HepG2 (cell line): ENCODE data around the gene HOXA6. TPM values are rescaled to one million over a fixed set of nuclear protein-coding genes. Genes with fewer than 3 reads are reported as not detected.
A peak's percentile ranks its signal among the peaks of the same experiment; 100 is the strongest.

ENCODE experiments used
- ATAC-seq: fragments of 200-7000 bp; cut with Tn5 transposase; 3 replicates; pipeline ENCODE4 v1.9.1; 2020; ENCODE audit warnings: mild to moderate bottlenecking, moderate library complexity
- BruUV-seq: library from RNA; stranded (reverse); fragments of 400-500 nt; replicated peaks from 2 replicates; lab custom pipeline; 2021; lab: Mats Ljungman, UMichigan
- CTCF ChIA-PET: fragments of 300-600 bp; formaldehyde crosslinking; extraction: SDS; loops from one replicate; lab custom pipeline; 2021; ENCODE audit warnings: low total read pairs, inconsistent platforms, low intra/inter-chr PET ratio; lab: Yijun Ruan, JAX
- POLR2A ChIA-PET: fragments of 350-600 bp; sonication (Branson Sonifier 250); formaldehyde crosslinking; loops from one replicate; lab custom pipeline; 2020; ENCODE audit warnings: antibody characterized with exemption, inconsistent platforms; lab: Yijun Ruan, JAX
- DNase-seq: peaks from one replicate; pipeline ENCODE4 v3.0.0-alpha.2; 2015; ENCODE audit warnings: low spot score
- FAIRE-seq: peaks from 3 replicates; lab custom pipeline; 2011; peaks lifted over from hg19 to GRCh38; lab: Jason Lieb, UNC
- H2AFZ ChIP-seq: one replicate; pipeline ENCODE4 v1.6.1; 2011; ENCODE audit warnings: low read length, inconsistent platforms
- H3K27ac ChIP-seq: fragments of 300-600 bp; 3 replicates; pipeline ENCODE4 v1.8.0; 2011; ENCODE audit warnings: mixed run types, mild to moderate bottlenecking, mixed read lengths, low read length, inconsistent platforms; ENCODE audit not compliant: insufficient read depth; ENCODE audit errors: extremely low read length
- H3K27me3 ChIP-seq, 2 experiments: fragments of 200-600 bp in 1 of 2; 2 replicates in 1 of 2; 3 replicates in 1 of 2; pipeline versions ENCODE4 v1.6.0 to v1.8.0; 2011; ENCODE audit warnings: low read length in 2 of 2, mild to moderate bottlenecking in 2 of 2, moderate library complexity in 2 of 2, inconsistent platforms in 1 of 2; ENCODE audit not compliant: insufficient read depth in 2 of 2, control insufficient read depth in 1 of 2
- H3K36me3 ChIP-seq, 2 experiments: fragments of 200-600 bp in 1 of 2; replicated peaks in 1 of 2; 2 replicates in 1 of 2; 3 replicates in 1 of 2; pipeline versions ENCODE4 v1.5.1 to v1.8.0; 2011; ENCODE audit warnings: low read length in 2 of 2, inconsistent platforms in 1 of 2; ENCODE audit not compliant: insufficient read depth in 2 of 2, control insufficient read depth in 1 of 2
- H3K4me1 ChIP-seq: 2 replicates; pipeline ENCODE4 v1.5.1; 2012; ENCODE audit warnings: low read length, inconsistent platforms; ENCODE audit not compliant: insufficient read depth
- H3K4me2 ChIP-seq: 2 replicates; pipeline ENCODE4 v1.6.0; 2011; ENCODE audit warnings: low read depth, low read length, inconsistent platforms
- H3K4me3 ChIP-seq, 3 experiments: fragments of 200-600 bp in 1 of 3; sonication (generic), shearing (Covaris generic) in 1 of 3; replicated peaks in 1 of 3; 2 replicates each; pipeline ENCODE4 v1.5.1; 2011 to 2016; ENCODE audit warnings: low read length in 3 of 3, inconsistent platforms in 2 of 3, low read depth in 2 of 3, mild to moderate bottlenecking in 2 of 3, control low read depth in 1 of 3, mixed read lengths in 1 of 3; ENCODE audit not compliant: insufficient read depth in 1 of 3
- H3K79me2 ChIP-seq: one replicate; pipeline ENCODE4 v1.6.1; 2011; ENCODE audit warnings: low read length, inconsistent platforms; ENCODE audit not compliant: insufficient read depth
- H3K9ac ChIP-seq: 2 replicates; pipeline ENCODE4 v1.6.0; 2011; ENCODE audit warnings: mild to moderate bottlenecking, low read depth, low read length, inconsistent platforms; ENCODE audit not compliant: insufficient read depth
- H3K9me3 ChIP-seq: 2 replicates; pipeline ENCODE4 v1.5.1; 2012; ENCODE audit warnings: mild to moderate bottlenecking, low read length
- H4K20me1 ChIP-seq: 2 replicates; pipeline ENCODE4 v1.6.0; 2011; ENCODE audit warnings: inconsistent platforms, mild to moderate bottlenecking, low read length, moderate library complexity; ENCODE audit not compliant: insufficient read depth
- AGO1 ChIP-seq: fragments of 200-400 bp; formaldehyde crosslinking; IDR thresholded peaks from 2 replicates; pipeline ENCODE4 v1.6.1; 2017; ENCODE audit warnings: mild to moderate bottlenecking, low read depth, low read length, moderate library complexity; ENCODE audit not compliant: poor library complexity, severe bottlenecking
- CENPX ChIP-seq: sonication (generic); formaldehyde crosslinking; IDR thresholded peaks from 2 replicates; pipeline ENCODE4 v1.9.0; 2021; ENCODE audit warnings: mild to moderate bottlenecking, missing genetic modification reagents, moderate library complexity
- MAFG ChIP-seq: sonication (generic); formaldehyde crosslinking; IDR thresholded peaks from 2 replicates; pipeline ENCODE4 v1.5.1; 2020; ENCODE audit warnings: mild to moderate bottlenecking, missing genetic modification reagents
- MAFK ChIP-seq, 2 experiments: IDR thresholded peaks in 1 of 2; conservative IDR thresholded peaks in 1 of 2; 2 replicates each; pipeline ENCODE4 v1.6.1; 2011; ENCODE audit warnings: improper control_type of control experiment in 2 of 2, low read length in 2 of 2
- RBM22 ChIP-seq: fragments of 200-400 bp; formaldehyde crosslinking; optimal IDR thresholded peaks from 2 replicates; pipeline ENCODE3; 2017; ENCODE audit warnings: mild to moderate bottlenecking, low read length, moderate library complexity
- SALL2 ChIP-seq: sonication (generic); formaldehyde crosslinking; IDR thresholded peaks from 2 replicates; pipeline ENCODE4 v1.8.1; 2023; ENCODE audit warnings: mild to moderate bottlenecking, missing genetic modification reagents, inconsistent platforms
- ZFY ChIP-seq: sonication (generic); formaldehyde crosslinking; IDR thresholded peaks from 2 replicates; pipeline ENCODE4 v1.4.0; 2020; ENCODE audit warnings: missing genetic modification reagents
- ZNF570 ChIP-seq: sonication (generic); formaldehyde crosslinking; IDR thresholded peaks from 2 replicates; pipeline ENCODE4 v1.4.0; 2020; ENCODE audit warnings: mild to moderate bottlenecking, missing genetic modification reagents, borderline replicate concordance
- ZNF704 ChIP-seq: sonication (generic); formaldehyde crosslinking; IDR thresholded peaks from 2 replicates; pipeline ENCODE4 v1.8.1; 2023; ENCODE audit warnings: mild to moderate bottlenecking, inconsistent platforms, moderate library complexity, missing genetic modification reagents, borderline replicate concordance
- ZNF770 ChIP-seq: sonication (generic); formaldehyde crosslinking; IDR thresholded peaks from 2 replicates; pipeline ENCODE4 v1.5.0; 2020; ENCODE audit warnings: mild to moderate bottlenecking, missing genetic modification reagents
- WGBS: methylation state at CpG from one replicate; pipeline ENCODE4 v1.1.6; 2017; ENCODE audit warnings: low lambda C conversion rate; 5-methylcytosine and 5-hydroxymethylcytosine counted together
- in situ Hi-C: cut with HindIII; loops from 2 replicates; pipeline ENCODE4 v1.10.0; 2017; ENCODE audit warnings: low pct_unique_long_range_greater_than_20kb; ENCODE audit not compliant: extremely low pct_ligation_motif_present
- intact Hi-C: fragments of 100-400 bp; cut with micrococcal nuclease; formaldehyde crosslinking; loops from one replicate; pipeline ENCODE4 v1.10.0; 2022; ENCODE audit not compliant: unreplicated experiment
- polyA plus RNA-seq, 8 experiments: library from polyadenylated mRNA; depleted of rRNA in 3 of 8; stranded (reverse) in 7 of 8; unstranded in 1 of 8; fragments of >200 nt; fragmentation: Illumina TruSeq in 4 of 8; extraction: Trizol in 4 of 8; gene quantifications; 2 replicates each; pipeline versions ENCODE4 v1.2.1 to v1.2.3, GENCODE V29; 2011 to 2016; ENCODE audit warnings: low read depth in 4 of 8, missing spikeins in 1 of 8, mixed read lengths in 1 of 8; ENCODE audit not compliant: insufficient read depth in 1 of 8
- total RNA-seq, 5 experiments: library from RNA; depleted of rRNA; stranded (reverse); fragments of >200 nt; fragmentation: Illumina TruSeq; extraction: Trizol; gene quantifications; 2 replicates each; pipeline ENCODE4 v1.2.3, GENCODE V29; 2016; ENCODE audit warnings: low read depth in 1 of 5

Gene HOXA6
- total and polyA plus RNA-seq, 2 of the 13 experiments (the other 11 are each of a cell fraction or from before 2014, with no cell fraction given): 1.3 to 1.5 TPM

GRCh38 chr7:27186668-27187474 lies 39.3 kb upstream of the HOXA6 start:
- H3K79me2 ChIP-seq: no peaks in the 10 kb centered on the region
- H3K27me3 ChIP-seq: peaks cover 33 to 100% of the 10 kb centered on the region in 2 experiments
- FAIRE-seq (no peak), DNase-seq (no peak), ATAC-seq (no peak)
- no peaks in the 10 kb centered on the region for H3K36me3 ChIP-seq
- H3K4me2 ChIP-seq: no peak overlapping the region
- 33% methylated on average over 4 of the region's 4 CpGs for WGBS
- no peak overlapping the region for H2AFZ ChIP-seq
- no peaks in the 10 kb centered on the region for H3K9me3 ChIP-seq
- H3K4me1 ChIP-seq: peaks cover 37% of the 10 kb centered on the region
- ChIA-PET CTCF (no interaction called here), POLR2A (no interaction called here)
- H3K27ac ChIP-seq: no peak overlapping the region
- peaks cover 6% of the 10 kb centered on the region; the same call in 1 of the 2 replicates for H4K20me1 ChIP-seq
- H3K9ac ChIP-seq: no peak overlapping the region
- BruUV-seq: no TSS peak
- TF ChIP-seq AGO1: no peak
- TF ChIP-seq MAFK (conservative IDR thresholded peaks at IDR 0.05 in 1 of 2, IDR thresholded peaks at IDR 0.05 in 1 of 2; ENCODE audit: low read length in 2 of 2): 0 out of 4 replicates have a peak, but pooled peaks of 1 of the 2 experiments have one; percentile 22
- in situ Hi-C loops (no loop called here), intact Hi-C loops (no loop called here)
- no peak overlapping the region for H3K4me3 ChIP-seq

- FAIRE-seq: no peak
- Histone ChIP-seq H2AFZ (no peak overlapping the region), H3K27me3 (peaks cover 31 to 96% of the 10 kb centered on the region in 2 experiments), H4K20me1 (peaks cover 6% of the 10 kb centered on the region; the same call in 1 of the 2 replicates), H3K4me2 (no peak overlapping the region), H3K9me3 (no peaks in the 10 kb centered on the region), H3K27ac (no peak overlapping the region), H3K36me3 (no peaks in the 10 kb centered on the region), H3K4me1 (peaks cover 37% of the 10 kb centered on the region), H3K79me2 (no peaks in the 10 kb centered on the region), H3K4me3 (no peak overlapping the region), H3K9ac (no peak overlapping the region)
- in situ Hi-C loops: no loop called here
- intact Hi-C loops: no loop called here
- BruUV-seq: no TSS peak
- 58% methylated on average over 24 of the region's 24 CpGs for WGBS
- no peak for DNase-seq
- ChIA-PET POLR2A (no interaction called here), CTCF (no interaction called here)
- ATAC-seq: no peak
- TF ChIP-seq RBM22 (no peak), ZNF770 (CRISPR knock-in tag) (no peak), ZNF570 (CRISPR knock-in tag) (no peak), ZFY (no peak), MAFG (no peak), SALL2 (CRISPR knock-in tag) (no peak), CENPX (CRISPR knock-in tag) (no peak), ZNF704 (CRISPR knock-in tag) (no peak)
Measured at GRCh38 chr7:27185854-27186667, 38.5 kb upstream of the HOXA6 start.
